ENCODE data around the gene TANGO2. TPM values are rescaled to one million over a fixed set of nuclear protein-coding genes. Genes with fewer than 3 reads are reported as not detected.

The TANGO2 gene
- total and polyA plus RNA-seq, 2 of the 8 experiments (the other 6 are each of a cell fraction or from before 2014, with no cell fraction given): 10.1 to 18.4 TPM

DNA sequence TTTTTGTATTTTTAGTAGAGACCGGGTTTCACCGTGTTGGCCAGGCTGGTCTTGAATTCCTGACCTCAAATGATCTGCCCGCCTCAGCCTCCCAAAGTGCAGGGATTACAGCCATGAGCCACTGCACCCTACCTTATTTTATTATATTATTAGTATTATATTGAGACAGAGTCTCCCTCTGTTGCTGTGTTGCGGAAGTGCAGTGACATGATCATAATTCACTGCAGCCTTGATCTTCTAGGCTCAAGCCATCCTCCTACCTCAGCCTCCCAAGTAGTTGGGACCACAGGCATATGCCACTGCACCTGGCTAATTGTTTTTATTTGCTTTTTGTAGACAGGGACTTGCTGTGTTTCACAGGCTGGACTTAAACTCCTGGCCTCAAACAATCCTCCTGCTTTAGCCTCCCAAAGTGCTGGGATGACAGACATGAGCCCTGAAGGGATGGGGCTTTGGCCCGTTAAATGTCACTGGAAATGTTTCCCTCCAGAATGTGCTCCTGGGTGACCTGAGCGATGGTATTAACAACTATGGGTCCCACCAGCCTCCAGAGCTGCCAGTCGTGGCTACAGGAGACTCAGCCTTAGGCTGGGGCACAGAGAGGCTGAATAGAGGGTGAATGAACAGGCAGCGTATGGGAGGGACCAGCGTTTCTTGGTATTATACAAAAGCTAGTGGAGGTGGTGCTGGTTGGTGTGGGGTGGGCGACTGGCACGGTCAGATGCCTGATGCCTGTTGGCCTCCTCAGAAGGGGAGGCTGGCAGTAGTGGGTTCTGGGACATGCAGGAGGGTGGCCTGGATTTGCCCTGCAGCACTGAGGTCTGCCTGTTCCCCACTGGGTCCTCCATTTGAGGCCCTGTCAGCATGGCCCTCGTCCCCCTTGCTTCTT lies 7.3 kb downstream of the TANGO2 start:
- no peaks in the 10 kb centered on the region; a peak in 1 of 7 replicates for H3K4me1 ChIP-seq (replicated peaks in 1 of 4; ENCODE audit: control insufficient read depth in 3 of 4, insufficient read depth in 4 of 4, low read length in 3 of 4)
- H2AFZ ChIP-seq (ENCODE audit: low read length): no peak overlapping the region
- no peak overlapping the region for H4K5ac ChIP-seq (ENCODE audit: insufficient read length, low read depth, low read length)
- H3K79me1 ChIP-seq (ENCODE audit: low read depth, low read length): peaks cover 4% of the 10 kb centered on the region
- no peak overlapping the region for H3K4me2 ChIP-seq (ENCODE audit: insufficient read depth in 1 of 2, low read depth in 2 of 2, low read length in 2 of 2)
- H2BK120ac ChIP-seq (replicated peaks; ENCODE audit: low read depth, low read length): no peak overlapping the region
- H3K18ac ChIP-seq (ENCODE audit: extremely low read depth, low read length): no peak overlapping the region
- H3K14ac ChIP-seq (ENCODE audit: insufficient read length): no peak overlapping the region
- no peak overlapping the region for H3K27ac ChIP-seq (ENCODE audit: low read depth, low read length)
- H3K27me3 ChIP-seq (replicated peaks in 1 of 4; ENCODE audit: control insufficient read depth in 3 of 4, extremely low read depth in 1 of 4, insufficient read depth in 3 of 4, low read length in 3 of 4): no peaks in the 10 kb centered on the region
- H3K79me2 ChIP-seq (ENCODE audit: control insufficient read depth in 1 of 2, insufficient read depth in 2 of 2, low read length in 2 of 2): no peaks in the 10 kb centered on the region
- H2BK5ac ChIP-seq (ENCODE audit: low read depth, low read length): no peak overlapping the region
- no peak for DNase-seq (ENCODE audit: low read depth in 1 of 2, low spot score in 2 of 2)
- no peak overlapping the region for H2BK12ac ChIP-seq (ENCODE audit: low read depth, low read length)
- no peaks in the 10 kb centered on the region for H3K36me3 ChIP-seq (ENCODE audit: control insufficient read depth in 2 of 4, insufficient read depth in 4 of 4, low read length in 3 of 4)
- no peak overlapping the region for H4K8ac ChIP-seq (ENCODE audit: extremely low read depth, insufficient read depth, low read length)
- H3K9me3 ChIP-seq (ENCODE audit: insufficient read depth in 2 of 2, low read depth in 1 of 2, low read length in 1 of 2): no peaks in the 10 kb centered on the region
- H2BK15ac ChIP-seq (ENCODE audit: low read length): no peak overlapping the region
- no peak for FAIRE-seq
- no peaks in the 10 kb centered on the region for H3K23me2 ChIP-seq (ENCODE audit: low read depth, low read length)
- ChIA-PET CTCF (ENCODE audit: partially characterized antibody) (interaction anchor here (0.6 to 8.6 kb wide), 10 partner anchors 10 to 64 kb away, joined by 3 to 54 read pairs (median 4); no protein-coding TSS in a partner anchor), POLR2A (ENCODE audit: partially characterized antibody) (no interaction called here)
- no peak overlapping the region for H2AK5ac ChIP-seq (ENCODE audit: low read depth, low read length)
- H3K23ac ChIP-seq (ENCODE audit: insufficient read length): no peak overlapping the region
- H4K20me1 ChIP-seq (replicated peaks in 1 of 2; ENCODE audit: control insufficient read depth in 1 of 2, insufficient read depth in 2 of 2, low read length in 2 of 2): peaks cover 5 to 16% of the 10 kb centered on the region in 2 experiments
- H3K4ac ChIP-seq (replicated peaks; ENCODE audit: insufficient read length, low read depth, low read length): no peak overlapping the region
- H3K9ac ChIP-seq (replicated peaks in 1 of 4; ENCODE audit: extremely low read depth in 1 of 4, low read depth in 3 of 4, low read length in 3 of 4): no peak overlapping the region
- WGBS, 2 experiments (ENCODE audit: extremely low coverage in 1 of 2, insufficient coverage in 1 of 2, insufficient read length in 1 of 2, insufficient replicate concordance in 2 of 2, low coverage in 1 of 2, low lambda C conversion rate in 2 of 2, missing lambda C conversion rate in 1 of 2): 88% methylated on average over 12 of the region's 12 CpGs; no CpG with 5 or more reads in 1 of the 2 experiments
- H4K91ac ChIP-seq (replicated peaks; ENCODE audit: insufficient read length, low read length): no peak overlapping the region
- no peak overlapping the region for H3K56ac ChIP-seq (replicated peaks; ENCODE audit: insufficient read length, low read depth, low read length)
- no peak overlapping the region for H2BK20ac ChIP-seq (ENCODE audit: low read length)
- H3K4me3 ChIP-seq (ENCODE audit: extremely low read depth in 1 of 4, insufficient read depth in 2 of 4, low read depth in 3 of 4, low read length in 4 of 4): no peak overlapping the region
- TF ChIP-seq, protein P1, sequence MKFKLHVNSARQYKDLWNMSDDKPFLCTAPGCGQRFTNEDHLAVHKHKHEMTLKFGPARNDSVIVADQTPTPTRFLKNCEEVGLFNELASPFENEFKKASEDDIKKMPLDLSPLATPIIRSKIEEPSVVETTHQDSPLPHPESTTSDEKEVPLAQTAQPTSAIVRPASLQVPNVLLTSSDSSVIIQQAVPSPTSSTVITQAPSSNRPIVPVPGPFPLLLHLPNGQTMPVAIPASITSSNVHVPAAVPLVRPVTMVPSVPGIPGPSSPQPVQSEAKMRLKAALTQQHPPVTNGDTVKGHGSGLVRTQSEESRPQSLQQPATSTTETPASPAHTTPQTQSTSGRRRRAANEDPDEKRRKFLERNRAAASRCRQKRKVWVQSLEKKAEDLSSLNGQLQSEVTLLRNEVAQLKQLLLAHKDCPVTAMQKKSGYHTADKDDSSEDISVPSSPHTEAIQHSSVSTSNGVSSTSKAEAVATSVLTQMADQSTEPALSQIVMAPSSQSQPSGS (IDR thresholded peaks at IDR 0.05; ENCODE audit: low read length): no peak
- TF ChIP-seq HDAC6 (IDR thresholded peaks at IDR 0.05; ENCODE audit: low read depth, low read length) (no peak), TBP (IDR thresholded peaks at IDR 0.05; ENCODE audit: low read depth, low read length) (no peak), TAF1 (IDR thresholded peaks at IDR 0.05; ENCODE audit: low read depth, low read length) (no peak), RAD21 (IDR thresholded peaks at IDR 0.05 in 1 of 2, conservative IDR thresholded peaks at IDR 0.05 in 1 of 2; ENCODE audit: low read depth in 2 of 2, low read length in 2 of 2) (peak in 1 of 2 experiments; percentile 11; a peak in 1 of 4 replicates), MAFK (IDR thresholded peaks at IDR 0.05; ENCODE audit: low read depth, low read length) (no peak)
- TF ChIP-seq, protein P2, sequence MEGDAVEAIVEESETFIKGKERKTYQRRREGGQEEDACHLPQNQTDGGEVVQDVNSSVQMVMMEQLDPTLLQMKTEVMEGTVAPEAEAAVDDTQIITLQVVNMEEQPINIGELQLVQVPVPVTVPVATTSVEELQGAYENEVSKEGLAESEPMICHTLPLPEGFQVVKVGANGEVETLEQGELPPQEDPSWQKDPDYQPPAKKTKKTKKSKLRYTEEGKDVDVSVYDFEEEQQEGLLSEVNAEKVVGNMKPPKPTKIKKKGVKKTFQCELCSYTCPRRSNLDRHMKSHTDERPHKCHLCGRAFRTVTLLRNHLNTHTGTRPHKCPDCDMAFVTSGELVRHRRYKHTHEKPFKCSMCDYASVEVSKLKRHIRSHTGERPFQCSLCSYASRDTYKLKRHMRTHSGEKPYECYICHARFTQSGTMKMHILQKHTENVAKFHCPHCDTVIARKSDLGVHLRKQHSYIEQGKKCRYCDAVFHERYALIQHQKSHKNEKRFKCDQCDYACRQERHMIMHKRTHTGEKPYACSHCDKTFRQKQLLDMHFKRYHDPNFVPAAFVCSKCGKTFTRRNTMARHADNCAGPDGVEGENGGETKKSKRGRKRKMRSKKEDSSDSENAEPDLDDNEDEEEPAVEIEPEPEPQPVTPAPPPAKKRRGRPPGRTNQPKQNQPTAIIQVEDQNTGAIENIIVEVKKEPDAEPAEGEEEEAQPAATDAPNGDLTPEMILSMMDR (IDR thresholded peaks at IDR 0.05; ENCODE audit: control extremely low read depth in 1 of 3, insufficient read depth in 1 of 3, low read depth in 1 of 3, low read length in 3 of 3): peak in 1 of 3 experiments; percentile 17; a peak in 1 of 4 replicates

All from H1 (cell line).